ENCODE data around the gene KCNJ18. TPM values are rescaled to one million over a fixed set of nuclear protein-coding genes. Genes with fewer than 3 reads are reported as not detected.
"Not testable (repeated sequence)": the region's sequence is repeated elsewhere in the genome, so short reads cannot be mapped to it uniquely, and the experiment has no call there.

Gene KCNJ18
- total RNA-seq (2014; rRNA removed; shearing (Covaris generic); ENCODE audit: low replicate concordance) = not detected in 2 replicates

DNA sequence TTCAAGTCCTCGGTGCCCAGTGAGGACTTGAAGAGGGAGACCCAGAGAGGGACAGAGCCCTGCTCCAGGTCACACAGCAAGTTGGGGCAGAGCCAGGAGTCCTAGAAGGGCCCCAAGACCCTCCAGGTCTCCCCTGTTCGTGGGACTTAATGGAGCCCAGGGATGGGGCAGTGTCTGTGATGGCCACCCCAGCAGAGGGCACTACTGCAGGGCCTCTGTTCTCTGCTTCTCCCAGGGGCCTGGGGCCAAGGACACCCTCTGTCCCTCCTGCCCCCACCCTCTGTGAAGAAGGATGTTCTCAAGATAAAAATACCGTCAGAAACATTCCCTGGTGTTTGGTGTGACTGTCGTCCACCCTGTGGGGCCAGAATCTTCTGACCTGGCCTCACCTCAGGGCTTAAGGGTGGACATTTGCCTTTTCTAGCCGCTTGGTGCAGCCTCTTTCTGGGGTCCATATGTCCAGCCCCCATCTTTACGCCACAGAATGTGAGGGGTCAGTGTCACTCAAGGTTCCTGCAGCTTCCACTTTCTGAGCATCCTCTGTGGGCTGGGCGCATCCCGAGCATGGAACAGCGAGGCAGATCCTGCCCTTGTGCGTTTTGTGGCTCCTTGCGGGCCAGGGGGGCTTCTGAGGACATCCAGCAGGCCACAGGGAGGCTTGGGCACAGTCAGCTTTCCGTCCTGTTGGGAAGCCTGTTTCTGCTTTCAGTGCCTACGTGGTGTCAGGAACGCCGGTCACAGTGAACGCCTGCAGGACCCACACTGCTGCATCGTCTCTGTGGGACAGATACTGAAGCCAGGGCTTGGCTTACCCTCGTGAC is at the start of gene KCNJ18:
TSS of gene KCNJ18 (plus strand) at position 641 of the 821 bp plus-strand sequence. CDS start 10,264 bp downstream, outside the sequence.
- DNase-seq (ENCODE audit: low read depth) = not testable (repeated sequence)

DNA sequence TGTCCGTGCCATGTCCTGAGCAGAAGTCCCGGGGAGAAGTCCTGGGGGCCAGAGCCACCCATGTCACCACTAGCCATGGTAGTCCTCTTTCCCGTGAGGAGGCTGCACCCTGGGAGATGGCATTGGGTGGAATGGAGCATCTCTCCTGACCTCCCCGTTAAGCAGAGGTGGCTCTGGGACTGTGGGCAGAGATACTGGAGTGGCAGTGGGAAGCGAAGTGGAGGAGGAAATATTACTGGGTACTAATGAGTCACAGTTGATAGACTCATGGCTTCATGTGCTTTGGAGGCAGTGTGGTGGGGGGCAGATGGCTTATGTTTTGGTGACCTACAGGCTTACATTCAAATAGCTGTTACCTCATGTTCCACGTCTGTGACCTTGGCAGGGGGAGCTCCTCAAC is 44.2 kb upstream of the KCNJ18 start:
- DNase-seq (ENCODE audit: low read depth); in situ Hi-C loops (cut with HindIII; ENCODE audit: low pct_unique_long_range_greater_than_20kb, low sequenced_read_pairs): not testable (repeated sequence)

More for the DNA sequence above, at the start of gene KCNJ18:
- in situ Hi-C loops (cut with HindIII; ENCODE audit: low pct_unique_long_range_greater_than_20kb, low sequenced_read_pairs) = not testable (repeated sequence)

DNA sequence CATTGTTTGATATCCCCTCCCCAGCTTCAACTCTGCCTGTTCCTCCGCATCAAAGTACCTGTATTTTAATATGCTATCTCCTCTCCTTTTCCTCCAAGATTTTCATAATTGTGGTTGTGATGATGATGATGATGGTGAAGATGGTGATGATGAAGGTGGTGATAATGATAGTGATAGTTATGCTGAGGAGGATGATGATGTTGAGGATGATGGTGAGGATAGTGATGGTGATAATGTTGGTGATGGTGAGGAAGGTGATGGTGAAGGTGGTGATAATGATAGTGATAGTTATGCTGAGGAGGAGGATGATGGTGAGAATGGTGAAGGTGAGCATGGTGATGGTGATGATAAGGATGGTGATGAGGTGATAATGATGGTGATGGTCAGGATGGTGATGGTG is 42.3 kb upstream of the KCNJ18 start:
- DNase-seq (ENCODE audit: low read depth); in situ Hi-C loops (cut with HindIII; ENCODE audit: low pct_unique_long_range_greater_than_20kb, low sequenced_read_pairs): not testable (repeated sequence)

DNA sequence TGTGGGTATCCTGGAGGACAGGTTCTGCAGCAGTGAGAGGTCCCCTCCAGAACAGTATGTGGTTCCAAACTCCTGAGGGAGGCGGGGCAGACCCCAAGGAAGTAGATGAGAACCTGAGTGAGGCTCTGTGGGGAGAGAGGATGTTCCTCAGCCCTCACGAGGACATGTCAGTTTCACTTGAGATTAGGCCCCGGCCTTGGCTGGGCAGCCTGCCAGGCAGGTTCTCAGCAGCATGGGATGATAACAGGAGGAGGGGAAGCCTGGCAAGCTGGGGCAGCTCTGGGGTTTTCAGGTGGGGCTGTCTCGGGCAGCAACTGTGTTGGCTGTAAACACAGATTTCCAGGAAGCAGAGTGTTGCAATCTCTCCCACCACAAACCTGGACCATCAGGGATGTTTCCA is 40.3 kb upstream of the KCNJ18 start:
- in situ Hi-C loops (cut with HindIII; ENCODE audit: low pct_unique_long_range_greater_than_20kb, low sequenced_read_pairs); DNase-seq (ENCODE audit: low read depth): not testable (repeated sequence)

DNA sequence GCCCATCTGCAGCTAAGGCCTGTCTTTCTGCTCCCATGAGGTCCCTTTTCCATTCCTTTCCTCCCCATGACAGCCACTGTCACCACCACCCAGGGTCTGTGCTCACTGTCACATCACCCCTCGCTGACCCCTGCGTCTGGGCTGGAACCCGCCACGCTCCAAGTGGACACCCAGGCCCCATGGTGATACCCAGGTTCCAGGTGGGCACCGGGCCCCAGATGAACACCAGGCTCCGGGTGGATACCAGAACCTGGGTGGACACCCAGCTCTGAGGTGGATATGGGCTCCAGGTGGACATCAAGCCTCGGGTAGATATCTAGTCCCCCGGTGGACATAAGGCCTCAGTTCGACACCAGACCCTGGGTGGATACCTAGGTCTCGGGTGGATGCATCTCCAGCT is 39.1 kb upstream of the KCNJ18 start:
- in situ Hi-C loops (cut with HindIII; ENCODE audit: low pct_unique_long_range_greater_than_20kb, low sequenced_read_pairs); DNase-seq (ENCODE audit: low read depth): not testable (repeated sequence)

DNA sequence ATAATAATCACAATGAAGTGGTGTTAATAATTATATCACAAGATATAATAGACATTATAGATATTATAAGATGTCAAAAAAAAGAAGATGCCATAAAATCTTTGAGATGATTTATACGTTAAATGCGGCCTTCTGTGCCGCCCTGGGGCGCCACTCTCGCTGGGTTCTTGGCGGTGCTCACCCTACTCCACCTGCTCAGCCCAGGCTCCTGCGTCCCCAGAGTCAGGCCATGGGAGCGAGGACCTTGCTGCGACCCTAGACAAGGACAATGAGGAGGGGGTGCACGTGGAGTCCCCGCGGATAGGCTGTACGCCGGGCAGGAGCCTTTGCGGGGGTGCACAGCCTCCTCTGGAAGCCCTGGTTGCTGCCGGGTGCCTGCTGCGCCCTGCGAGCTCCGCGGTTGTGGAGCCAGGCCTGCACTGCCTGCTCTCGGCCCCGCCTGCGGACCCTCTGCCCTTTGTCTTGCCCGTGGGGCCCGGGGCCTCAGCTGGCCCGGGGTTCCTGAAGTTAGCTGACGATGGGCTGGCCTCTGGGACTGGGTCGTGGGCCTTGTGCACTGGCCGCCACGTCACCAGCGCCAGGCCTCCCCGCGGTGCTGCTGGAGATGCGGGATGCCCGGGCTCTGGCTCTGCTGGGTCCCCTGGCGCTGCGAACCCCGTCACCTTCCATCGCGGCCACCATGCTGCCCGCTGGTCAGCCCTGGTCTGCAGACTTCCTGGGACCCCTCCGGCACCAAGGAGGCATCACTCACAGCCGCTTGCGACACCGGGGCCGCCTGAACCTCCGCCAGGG is 35.6 kb upstream of the KCNJ18 start:
- DNase-seq (ENCODE audit: low read depth); in situ Hi-C loops (cut with HindIII; ENCODE audit: low pct_unique_long_range_greater_than_20kb, low sequenced_read_pairs): not testable (repeated sequence)

DNA sequence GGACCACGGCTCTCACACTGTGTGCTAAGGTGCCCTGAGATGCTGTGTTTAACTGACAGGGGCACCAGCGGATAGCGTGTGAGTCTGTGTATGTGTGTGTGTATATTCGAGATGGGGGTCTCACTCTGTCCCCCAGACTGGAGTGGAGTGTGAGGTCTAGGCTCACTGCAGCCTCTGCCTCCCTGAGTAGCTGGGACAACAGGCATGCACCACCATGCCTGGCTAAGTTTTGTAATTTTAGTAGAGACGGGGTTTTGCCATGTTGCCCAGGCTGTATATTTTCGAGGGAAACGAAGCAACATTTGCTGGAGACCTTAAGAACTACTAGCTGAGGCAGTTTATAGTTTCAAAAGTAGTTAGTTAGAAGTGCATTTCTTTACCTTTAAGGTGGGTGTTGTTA is 32.7 kb upstream of the KCNJ18 start:
- DNase-seq (ENCODE audit: low read depth); in situ Hi-C loops (cut with HindIII; ENCODE audit: low pct_unique_long_range_greater_than_20kb, low sequenced_read_pairs): not testable (repeated sequence)

DNA sequence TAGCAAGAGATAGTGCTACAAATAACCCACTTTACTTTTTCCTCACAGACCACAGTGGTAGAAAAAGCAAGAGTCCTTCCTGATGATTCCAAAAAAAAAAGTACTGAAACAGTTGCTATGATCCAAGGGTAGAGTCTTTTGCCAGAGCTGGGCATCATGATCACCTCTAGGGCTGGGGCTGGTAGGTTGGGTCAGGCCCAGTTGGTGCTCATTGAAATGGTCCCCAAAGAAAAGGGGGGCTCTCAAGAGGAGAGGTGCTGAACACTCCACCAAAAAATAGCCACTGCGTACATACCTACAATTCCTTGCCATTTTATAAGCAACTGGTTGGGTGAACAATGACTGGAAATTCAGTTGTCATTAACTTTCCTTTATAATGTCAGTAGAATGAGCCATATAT is 30.9 kb upstream of the KCNJ18 start:
- DNase-seq (ENCODE audit: low read depth); in situ Hi-C loops (cut with HindIII; ENCODE audit: low pct_unique_long_range_greater_than_20kb, low sequenced_read_pairs): not testable (repeated sequence)

DNA sequence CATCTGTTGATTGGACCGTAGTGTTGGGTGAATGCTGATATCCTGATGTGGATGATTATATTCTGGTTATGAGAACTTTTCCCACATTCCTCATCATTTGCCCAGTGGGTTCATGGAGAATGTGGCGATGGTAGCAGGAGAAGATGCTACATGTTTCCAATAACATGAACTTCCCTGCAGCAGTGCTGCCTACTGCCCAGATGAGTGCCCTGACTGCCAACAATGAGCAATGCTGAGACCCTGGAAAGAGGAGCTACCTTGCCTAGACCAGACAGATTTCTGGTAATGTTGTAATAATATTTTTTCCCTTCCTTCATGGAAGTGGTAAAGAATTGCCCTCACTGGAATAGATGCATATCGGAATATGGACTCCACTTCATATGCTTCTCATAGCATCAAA is 29.2 kb upstream of the KCNJ18 start:
- in situ Hi-C loops (cut with HindIII; ENCODE audit: low pct_unique_long_range_greater_than_20kb, low sequenced_read_pairs); DNase-seq (ENCODE audit: low read depth): not testable (repeated sequence)

DNA sequence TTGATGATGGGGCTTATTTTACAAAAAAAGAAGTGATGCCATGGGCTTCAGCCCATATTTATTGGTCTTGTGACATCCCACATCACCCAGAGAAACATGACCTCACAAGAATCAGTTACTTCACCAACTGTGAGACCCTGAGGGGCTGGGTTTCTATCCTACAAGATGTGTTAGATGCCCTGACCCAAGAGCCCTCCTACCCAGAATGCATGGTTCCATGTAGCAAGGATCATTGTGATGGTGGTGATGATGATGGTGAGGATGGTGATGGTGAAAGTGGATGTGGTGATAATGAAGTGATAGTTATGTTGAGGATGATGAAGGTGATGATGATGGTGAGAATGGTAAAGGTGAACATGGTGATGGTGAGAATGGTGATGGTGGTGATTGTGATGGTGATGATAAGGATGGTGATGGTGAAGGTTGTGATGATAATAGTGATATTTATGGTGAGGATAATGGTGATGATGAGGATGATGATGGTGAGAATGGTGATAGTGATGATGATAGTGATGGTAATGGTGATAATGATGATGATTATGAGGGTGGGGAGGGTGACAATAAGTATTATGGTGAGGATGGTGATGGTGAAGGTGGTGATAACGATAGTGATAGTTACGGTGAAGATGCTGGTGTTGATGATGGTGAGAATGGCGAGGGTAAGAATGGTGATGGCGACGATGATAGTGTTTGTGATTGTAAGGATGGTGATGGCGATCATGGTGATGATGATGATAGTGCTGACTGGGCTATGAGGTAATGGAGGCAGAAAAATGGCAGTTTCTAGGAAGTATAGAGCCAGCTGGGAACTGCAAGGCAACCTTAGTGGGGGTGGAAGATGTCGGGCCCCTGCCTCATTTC is 28.5 kb upstream of the KCNJ18 start:
- in situ Hi-C loops (cut with HindIII; ENCODE audit: low pct_unique_long_range_greater_than_20kb, low sequenced_read_pairs); DNase-seq (ENCODE audit: low read depth): not testable (repeated sequence)

DNA sequence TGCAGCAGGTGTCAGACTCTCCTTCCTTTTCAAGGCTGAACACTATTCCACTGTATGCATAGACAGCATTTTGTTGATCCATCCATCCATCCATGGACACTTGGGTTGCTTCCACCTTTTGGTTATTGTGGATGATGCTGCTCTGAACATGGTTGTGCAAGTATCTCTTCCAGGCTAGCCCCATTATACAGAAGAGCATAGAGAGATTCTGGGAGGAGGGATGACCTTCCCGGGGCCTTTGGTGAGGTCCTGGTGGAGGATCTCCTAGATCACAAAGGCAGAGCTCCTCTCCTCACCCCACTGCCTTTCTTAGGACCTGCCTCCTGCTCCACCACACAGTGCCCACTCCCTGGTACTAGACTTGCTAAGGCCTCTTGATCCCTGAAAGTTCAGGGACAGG is 27.2 kb upstream of the KCNJ18 start:
- DNase-seq (ENCODE audit: low read depth); in situ Hi-C loops (cut with HindIII; ENCODE audit: low pct_unique_long_range_greater_than_20kb, low sequenced_read_pairs): not testable (repeated sequence)

DNA sequence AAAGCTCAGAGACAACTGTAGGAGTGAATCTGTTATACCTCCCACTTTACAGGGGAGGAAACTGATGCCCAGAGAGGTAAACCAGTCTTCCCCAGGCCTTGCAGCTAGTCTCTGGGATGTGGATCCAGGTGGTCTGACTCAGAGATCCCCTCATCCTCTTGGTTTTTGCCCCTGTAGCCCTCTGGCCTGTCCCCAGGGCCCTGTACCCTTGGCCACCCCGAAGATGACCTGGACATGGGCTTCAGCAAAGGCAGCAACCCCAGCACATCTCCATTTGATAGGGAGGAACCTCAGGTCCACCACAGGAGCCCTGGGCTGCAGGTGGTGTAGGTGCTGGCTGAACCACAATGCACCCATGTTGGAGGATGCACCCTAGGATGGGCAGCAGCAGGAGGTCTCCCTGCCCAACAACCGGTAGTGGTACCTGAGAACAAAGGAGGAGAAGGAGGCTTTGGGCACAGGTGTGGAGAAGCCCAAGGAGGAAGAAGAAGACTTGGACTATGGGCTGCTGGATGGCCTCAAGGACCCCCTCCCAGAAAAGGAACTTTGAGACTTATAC is 26.3 kb upstream of the KCNJ18 start:
- in situ Hi-C loops (cut with HindIII; ENCODE audit: low pct_unique_long_range_greater_than_20kb, low sequenced_read_pairs); DNase-seq (ENCODE audit: low read depth): not testable (repeated sequence)

DNA sequence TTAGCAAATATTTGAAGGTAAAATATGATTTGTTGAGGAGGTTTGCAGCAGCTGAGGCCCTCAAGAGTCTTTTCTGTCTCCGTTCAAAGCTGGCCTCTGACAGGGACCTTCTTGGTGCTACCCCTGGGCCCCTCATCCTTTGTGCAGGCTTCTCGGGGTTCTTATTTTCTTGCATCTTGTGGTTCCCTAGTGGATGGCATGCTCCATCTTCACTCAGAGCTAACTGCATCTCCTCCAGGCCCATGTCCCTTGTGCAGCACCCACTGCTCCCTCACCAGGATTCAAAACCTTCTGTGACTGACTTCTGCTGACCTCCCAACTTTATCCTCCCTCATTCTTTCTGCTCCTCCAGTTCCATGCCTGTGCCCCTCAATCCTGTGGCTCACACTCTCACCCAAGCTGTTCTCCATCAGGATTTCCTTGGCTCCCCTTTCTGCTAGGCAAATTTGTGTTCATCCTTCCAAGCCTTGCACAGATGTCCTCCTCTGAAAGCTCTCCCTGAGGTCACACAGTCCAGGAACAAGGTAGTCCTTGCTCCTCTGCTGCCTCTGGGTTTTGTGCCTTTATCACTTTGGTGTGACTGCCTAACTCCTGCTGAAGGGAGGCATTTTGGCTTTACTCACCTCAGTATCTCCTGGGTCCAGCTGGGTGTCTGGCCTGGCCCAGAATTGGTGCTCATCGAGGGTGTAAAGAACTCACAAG is 25.5 kb upstream of the KCNJ18 start:
- in situ Hi-C loops (cut with HindIII; ENCODE audit: low pct_unique_long_range_greater_than_20kb, low sequenced_read_pairs); DNase-seq (ENCODE audit: low read depth): not testable (repeated sequence)

DNA sequence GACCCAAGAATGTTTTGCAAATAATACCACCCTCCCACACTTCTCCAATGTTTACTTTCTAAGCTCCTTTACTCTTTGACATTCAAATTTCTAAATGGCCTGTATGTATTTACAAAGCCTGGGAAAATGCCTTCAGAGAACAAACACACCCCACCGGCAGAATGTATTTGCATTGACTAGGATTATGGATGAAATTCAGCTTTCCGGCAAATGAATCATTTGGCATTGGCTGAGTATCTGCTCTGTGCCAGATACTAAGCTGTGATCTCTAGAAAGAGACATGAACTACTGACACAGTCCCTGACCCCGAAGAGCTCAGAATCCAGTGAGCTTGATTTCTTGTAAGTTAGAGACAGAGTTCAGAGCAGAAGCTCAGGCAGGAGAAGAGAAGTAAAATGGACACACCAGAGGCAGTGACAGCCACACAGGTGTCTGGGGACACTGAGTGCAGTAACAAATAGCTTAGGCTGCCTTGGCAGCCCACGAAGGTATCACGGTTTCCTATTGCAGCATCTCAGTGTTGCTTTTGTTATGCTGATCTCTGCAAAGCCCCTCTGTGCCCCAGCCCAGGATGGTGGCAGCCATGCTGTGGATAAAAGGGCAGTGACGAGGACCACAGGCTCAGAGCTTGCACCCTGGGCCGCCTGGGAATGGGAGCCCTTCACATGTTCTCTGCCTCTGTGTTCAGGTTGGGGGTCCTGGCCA is 24.8 kb upstream of the KCNJ18 start:
- in situ Hi-C loops (cut with HindIII; ENCODE audit: low pct_unique_long_range_greater_than_20kb, low sequenced_read_pairs); DNase-seq (ENCODE audit: low read depth): not testable (repeated sequence)

DNA sequence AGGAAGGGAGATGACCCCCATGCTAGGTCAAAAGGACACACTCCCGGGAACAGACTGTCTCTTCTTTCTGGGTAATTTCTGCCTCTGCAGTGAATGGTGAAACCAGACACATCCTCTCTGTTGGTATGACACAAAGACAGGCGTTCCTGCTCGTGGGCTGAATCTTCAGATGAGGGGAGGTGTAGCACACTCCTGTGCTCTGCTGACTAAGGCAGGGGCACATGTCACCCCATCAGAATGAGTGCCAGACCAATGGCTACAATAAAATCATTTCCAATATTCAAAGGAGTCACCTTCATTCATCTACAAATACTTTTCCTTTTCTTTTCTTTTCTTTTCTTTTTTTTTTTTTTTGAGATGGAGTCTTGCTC is 24.2 kb upstream of the KCNJ18 start:
- in situ Hi-C loops (cut with HindIII; ENCODE audit: low pct_unique_long_range_greater_than_20kb, low sequenced_read_pairs) = not testable (repeated sequence)

DNA sequence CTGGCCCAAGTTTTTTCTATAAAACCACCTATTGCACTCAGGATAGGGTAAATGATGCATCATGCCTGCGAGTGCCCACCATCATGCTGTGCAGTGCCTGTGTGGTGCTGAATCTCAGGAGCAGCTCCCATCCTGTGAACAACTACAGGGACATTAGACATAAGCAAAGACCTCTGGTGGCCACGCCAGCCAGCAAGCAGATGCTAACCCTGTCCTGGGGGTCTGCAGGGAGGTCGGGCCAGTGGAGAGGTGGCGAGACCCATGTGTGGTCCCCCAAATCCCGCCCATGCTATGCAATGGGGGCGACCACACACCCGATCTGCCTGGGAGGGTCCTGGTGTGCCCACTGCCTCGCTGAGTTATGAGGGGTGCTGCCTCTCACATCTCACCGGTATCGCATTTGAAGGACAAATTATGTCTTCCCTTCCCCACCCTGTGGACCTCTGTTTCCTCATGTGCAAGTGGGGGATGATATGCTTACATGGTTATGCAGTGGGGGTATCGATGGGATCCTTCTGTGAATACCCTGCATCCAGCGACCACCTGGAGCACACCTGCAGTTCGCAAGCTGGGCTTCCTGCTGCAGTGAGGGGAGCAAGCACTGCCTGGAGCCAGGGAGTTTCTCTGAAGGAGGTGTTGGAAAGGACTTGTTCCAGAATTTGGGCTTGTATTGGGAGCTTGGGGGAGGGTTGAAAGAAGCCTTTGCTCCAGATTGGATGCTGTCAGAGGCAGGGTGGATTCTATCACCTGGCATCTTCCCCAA is 23.4 kb upstream of the KCNJ18 start:
- DNase-seq (ENCODE audit: low read depth); in situ Hi-C loops (cut with HindIII; ENCODE audit: low pct_unique_long_range_greater_than_20kb, low sequenced_read_pairs): not testable (repeated sequence)

More for the DNA sequence above, 24.2 kb upstream of the KCNJ18 start:
- DNase-seq (ENCODE audit: low read depth) = not testable (repeated sequence)

All from Caki2 (cell line).